Activated CD4-positive, alpha-beta T cell treated with anti-CD3 and anti-CD28 coated beads for 36 hours (primary cell): ENCODE data around the gene TIGD6. TPM values are rescaled to one million over a fixed set of nuclear protein-coding genes. Genes with fewer than 3 reads are reported as not detected.
"Not testable (repeated sequence)": the region's sequence is repeated elsewhere in the genome, so short reads cannot be mapped to it uniquely, and the experiment has no call there.

ENCODE experiments used
- ATAC-seq: fragments of 200-7000 bp; cut with Tn5 transposase; one replicate; pipeline ENCODE4 v1.10.0; 2021; ENCODE audit warnings: mild to moderate bottlenecking, moderate library complexity
- CTCF ChIA-PET: fragments of 350-600 bp; sonication (Branson Sonifier 250); formaldehyde crosslinking; loops from one replicate; lab custom pipeline; 2021; ENCODE audit warnings: antibody characterized with exemption; lab: Charles Lee
- POLR2A ChIA-PET: fragments of 350-600 bp; sonication (Branson Sonifier 250); formaldehyde crosslinking; loops from one replicate; lab custom pipeline; 2021; ENCODE audit warnings: antibody characterized with exemption, inconsistent platforms; lab: Charles Lee
- DNase-seq: peaks from one replicate; pipeline ENCODE4 v3.0.0-alpha.2; 2020
- H3K27ac Mint-ChIP-seq: one replicate; pipeline ENCODE4 v1.8.0; 2021; ENCODE audit warnings: mixed read lengths
- H3K27me3 Mint-ChIP-seq: one replicate; pipeline ENCODE4 v1.8.0; 2021; ENCODE audit warnings: mixed read lengths
- H3K36me3 Mint-ChIP-seq: one replicate; pipeline ENCODE4 v1.8.0; 2021; ENCODE audit warnings: low read depth, mixed read lengths
- H3K4me1 Mint-ChIP-seq: one replicate; pipeline ENCODE4 v1.8.0; 2021; ENCODE audit warnings: mixed read lengths
- H3K4me3 Mint-ChIP-seq: one replicate; pipeline ENCODE4 v1.8.0; 2021; ENCODE audit warnings: mild to moderate bottlenecking, moderate library complexity, mixed read lengths
- H3K9me3 Mint-ChIP-seq: one replicate; pipeline ENCODE4 v1.8.0; 2021; ENCODE audit warnings: low read depth, mixed read lengths
- intact Hi-C, 2 experiments: fragments of 100-400 bp; cut with DNase I in 1 of 2; cut with micrococcal nuclease in 1 of 2; formaldehyde crosslinking; loops; one replicate each; pipeline versions ENCODE4 v1.14.2 to v1.15.1; 2022 to 2024; cut with DNase I, micrococcal nuclease
- total RNA-seq, 2 experiments: library from RNA; stranded (reverse); gene quantifications; one replicate each; pipeline ENCODE4 v1.2.3, GENCODE V29; 2021

TIGD6 gene
- total RNA-seq, 2 experiments from 2014 or later, result 2.5 to 2.6 TPM

DNA sequence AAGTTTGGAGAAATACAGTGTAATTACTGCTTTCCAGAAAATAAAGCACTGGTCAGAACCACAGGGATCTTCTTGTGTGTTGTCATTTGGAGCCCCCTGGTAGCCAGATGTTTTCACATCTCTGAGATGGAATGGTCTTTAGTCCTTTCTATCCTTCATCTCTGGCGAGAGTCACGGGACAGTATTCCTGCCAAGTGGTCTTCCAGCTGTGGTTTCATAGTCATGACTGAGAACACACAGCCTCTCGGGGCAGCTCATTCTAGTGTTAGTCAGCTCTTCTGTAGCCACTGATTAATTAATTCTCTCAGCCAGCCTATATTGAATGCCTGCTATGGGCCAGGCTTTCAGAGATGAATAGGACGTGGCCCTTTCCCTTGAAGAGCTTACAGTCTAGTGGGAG is 34.2 kb upstream of the TIGD6 start:
- peaks cover 50% of the 10 kb centered on the region for H3K36me3 Mint-ChIP-seq
- ChIA-PET CTCF (interaction anchor here (0.6 to 1.8 kb wide), 3 partner anchors 11 to 143 kb away, joined by 3 to 4 read pairs (median 4); no protein-coding TSS in a partner anchor), POLR2A (no interaction called here)
- H3K4me1 Mint-ChIP-seq, result no peaks in the 10 kb centered on the region
- intact Hi-C loops, result no loop called here
- no peaks in the 10 kb centered on the region for H3K9me3 Mint-ChIP-seq
- DNase-seq (no peak), ATAC-seq (no peak)
- no peak overlapping the region for H3K27ac Mint-ChIP-seq
- H3K27me3 Mint-ChIP-seq, result no peaks in the 10 kb centered on the region
- no peak overlapping the region for H3K4me3 Mint-ChIP-seq

DNA sequence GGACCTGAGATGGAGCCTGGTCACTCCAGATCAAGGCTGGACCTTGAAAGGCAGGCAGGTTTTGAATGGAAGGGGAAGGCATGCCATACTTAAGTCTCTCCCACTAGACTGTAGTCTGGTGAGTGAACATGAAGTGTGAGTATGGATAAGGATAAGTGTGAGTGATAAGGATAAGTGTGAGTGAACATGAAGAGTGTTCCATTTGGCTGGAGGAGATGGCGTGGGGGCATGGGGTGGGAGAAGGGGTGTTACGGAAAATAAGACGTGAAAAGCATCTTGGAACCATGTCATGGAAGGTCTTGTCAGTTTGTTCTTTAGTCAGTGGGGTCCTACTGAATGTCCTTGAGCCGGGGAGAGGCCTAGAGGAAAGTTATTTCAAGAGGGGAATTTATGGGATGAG is 32.9 kb upstream of the TIGD6 start:
- POLR2A ChIA-PET, result no interaction called here
- Mint-ChIP-seq H3K9me3 (no peaks in the 10 kb centered on the region), H3K27ac (no peak overlapping the region), H3K4me1 (no peaks in the 10 kb centered on the region), H3K4me3 (no peak overlapping the region), H3K27me3 (no peaks in the 10 kb centered on the region), H3K36me3 (peaks cover 49% of the 10 kb centered on the region)
- ATAC-seq, result no peak
- intact Hi-C loops, result no loop called here
- CTCF ChIA-PET, result no interaction called here
- no peak for DNase-seq

DNA sequence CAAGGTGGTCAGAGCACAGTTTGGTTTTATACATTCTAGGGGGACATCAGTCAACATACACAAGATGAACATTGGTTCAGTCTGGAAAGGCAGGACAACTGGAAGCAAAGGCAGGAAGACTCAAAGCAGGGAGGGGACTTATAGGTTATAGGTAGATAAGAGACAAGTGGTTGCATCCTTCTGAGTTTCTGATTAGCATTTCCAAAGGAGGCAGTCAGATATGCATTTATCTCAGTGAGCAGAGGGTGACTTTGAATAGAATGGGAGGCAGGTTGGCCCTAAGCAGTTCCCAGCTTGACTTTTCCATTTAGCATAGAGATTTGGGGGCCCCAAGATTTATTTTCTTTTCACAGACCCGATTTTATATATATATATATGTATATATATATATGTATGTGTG is 27.6 kb upstream of the TIGD6 start:
- POLR2A ChIA-PET, CTCF ChIA-PET: not testable (repeated sequence)

GRCh38 chr5:150026682-150027172 is 26.3 kb upstream of the TIGD6 start:
- intact Hi-C loops, result no loop called here
- ChIA-PET POLR2A (no interaction called here), CTCF (interaction anchor here (0.6 to 1.1 kb wide), 3 partner anchors 24 to 92 kb away, joined by 3 read pairs; no protein-coding TSS in a partner anchor)
- Mint-ChIP-seq H3K9me3 (no peaks in the 10 kb centered on the region), H3K27me3 (no peaks in the 10 kb centered on the region), H3K4me3 (no peak overlapping the region), H3K4me1 (peaks cover 8% of the 10 kb centered on the region), H3K27ac (no peak overlapping the region), H3K36me3 (peaks cover 48% of the 10 kb centered on the region)
- no peak for ATAC-seq
- DNase-seq, result no peak

More for the DNA sequence above, 27.6 kb upstream of the TIGD6 start:
- peaks cover 43% of the 10 kb centered on the region for H3K36me3 Mint-ChIP-seq
- intact Hi-C loops, H3K27ac Mint-ChIP-seq, ATAC-seq, H3K9me3 Mint-ChIP-seq, DNase-seq, H3K4me1 Mint-ChIP-seq, H3K27me3 Mint-ChIP-seq, H3K4me3 Mint-ChIP-seq: not testable (repeated sequence)

DNA sequence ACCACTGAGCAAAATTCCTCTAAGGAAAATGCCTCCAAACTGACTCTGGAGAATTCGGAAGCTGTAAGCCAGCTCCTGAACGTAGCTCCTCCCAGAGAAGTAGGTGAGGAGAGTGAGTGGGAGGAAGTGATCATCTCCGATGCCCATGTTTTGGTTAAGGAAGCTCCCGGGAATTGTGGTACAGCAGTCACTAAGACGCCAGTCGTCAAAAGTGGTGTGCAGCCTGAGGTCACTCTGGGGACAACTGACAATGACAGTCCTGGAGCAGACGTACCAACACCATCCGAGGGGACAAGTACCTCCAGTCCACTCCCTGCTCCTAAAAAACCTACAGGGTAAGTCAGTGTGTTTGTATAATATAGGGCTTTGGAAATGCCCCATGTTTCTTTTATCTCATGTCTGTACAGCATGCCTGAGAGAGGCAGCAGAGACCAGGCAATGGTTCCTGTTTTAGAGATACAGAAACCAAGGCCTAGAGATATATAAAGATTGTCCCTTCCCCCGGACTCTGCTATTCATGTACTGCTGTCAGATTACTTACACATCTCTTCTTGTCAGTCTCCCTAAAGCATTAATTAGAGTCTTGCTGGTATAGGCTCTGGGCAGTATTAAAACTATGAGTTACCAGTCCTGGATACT is 24.0 kb upstream of the TIGD6 start:
- Mint-ChIP-seq H3K9me3 (no peaks in the 10 kb centered on the region), H3K4me3 (no peak overlapping the region), H3K4me1 (peaks cover 15% of the 10 kb centered on the region), H3K27me3 (no peaks in the 10 kb centered on the region), H3K27ac (no peak overlapping the region), H3K36me3 (peaks cover 54% of the 10 kb centered on the region)
- ATAC-seq (no peak), DNase-seq (no peak)
- intact Hi-C loops, result no loop called here
- ChIA-PET CTCF (interaction anchor here (1.3 kb wide), 1 partner anchor 17 kb away, joined by 6 read pairs; no protein-coding TSS in a partner anchor), POLR2A (no interaction called here)

GRCh38 chr5:150023136-150023535 is 22.7 kb upstream of the TIGD6 start:
- Mint-ChIP-seq H3K9me3 (no peaks in the 10 kb centered on the region), H3K4me1 (peaks cover 15% of the 10 kb centered on the region), H3K36me3 (peaks cover 58% of the 10 kb centered on the region), H3K27me3 (no peaks in the 10 kb centered on the region), H3K4me3 (no peak overlapping the region), H3K27ac (no peak overlapping the region)
- intact Hi-C loops, result no loop called here
- no peak for ATAC-seq
- no peak for DNase-seq
- ChIA-PET CTCF (interaction anchor here (0.5 to 2.8 kb wide), 3 partner anchors 8 to 15 kb away, joined by 3 to 8 read pairs (median 6); no protein-coding TSS in a partner anchor), POLR2A (no interaction called here)

- Mint-ChIP-seq H3K36me3 (peaks cover 54% of the 10 kb centered on the region), H3K27me3 (no peaks in the 10 kb centered on the region), H3K27ac (no peak overlapping the region), H3K4me3 (no peak overlapping the region), H3K9me3 (no peaks in the 10 kb centered on the region), H3K4me1 (peaks cover 15% of the 10 kb centered on the region)
- DNase-seq (no peak), ATAC-seq (no peak)
- POLR2A ChIA-PET, result no interaction called here
- intact Hi-C loops, result no loop called here
- CTCF ChIA-PET, result interaction anchor here (2.8 kb wide), 1 partner anchor 9 kb away, joined by 8 read pairs; no protein-coding TSS in a partner anchor
These were observed 22.2 kb upstream of the TIGD6 start for GRCh38 chr5:150022681-150023080.

GRCh38 chr5:150022158-150022531 is 21.7 kb upstream of the TIGD6 start:
- Mint-ChIP-seq H3K27ac (peak overlapping the region; percentile 51), H3K4me1 (peaks cover 15% of the 10 kb centered on the region), H3K36me3 (peaks cover 54% of the 10 kb centered on the region), H3K4me3 (no peak overlapping the region), H3K9me3 (no peaks in the 10 kb centered on the region), H3K27me3 (no peaks in the 10 kb centered on the region)
- POLR2A ChIA-PET, result no interaction called here
- CTCF ChIA-PET, result interaction anchor here (0.5 to 2.8 kb wide), 3 partner anchors 9 to 881 kb away, joined by 3 to 8 read pairs (median 7); partner anchors contain the start of gene ABLIM3
- intact Hi-C loops, result no loop called here
- no peak for DNase-seq
- ATAC-seq, result no peak

DNA sequence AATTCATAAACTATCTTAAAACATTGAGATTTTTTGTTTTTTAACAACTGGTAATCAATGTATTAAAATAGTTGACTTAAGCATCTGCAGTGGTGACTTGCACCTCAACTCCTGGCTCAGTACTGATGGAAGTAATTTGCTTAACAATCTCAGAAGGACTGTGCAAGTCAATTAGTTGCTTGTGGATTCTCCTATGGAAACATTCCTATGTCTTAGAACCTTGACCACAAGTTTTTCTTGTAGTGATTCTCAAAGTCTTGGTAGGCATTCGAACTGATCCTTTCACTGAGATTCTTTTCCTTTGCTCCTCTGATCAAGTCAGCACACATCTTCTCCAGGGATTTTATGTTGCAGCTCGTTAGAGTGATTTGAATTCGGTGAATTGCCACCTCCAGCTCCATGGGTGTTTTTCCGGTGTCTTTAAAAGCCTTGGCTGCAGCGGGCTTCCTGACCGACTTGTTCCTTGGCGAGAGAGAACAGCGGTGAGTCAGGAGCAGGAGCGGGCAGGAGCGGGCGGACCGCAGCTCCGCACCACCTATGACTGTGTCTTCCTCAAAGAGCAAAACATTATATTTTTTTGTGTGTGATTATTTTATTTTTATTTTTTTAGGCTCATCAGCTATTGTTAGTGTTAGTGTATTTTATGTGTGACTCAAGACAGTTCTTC is 21.2 kb upstream of the TIGD6 start:
- H3K4me1 Mint-ChIP-seq, result peaks cover 15% of the 10 kb centered on the region
- peak overlapping the region; percentile 51 for H3K27ac Mint-ChIP-seq
- POLR2A ChIA-PET, result no interaction called here
- no peak for ATAC-seq
- H3K36me3 Mint-ChIP-seq, result peaks cover 55% of the 10 kb centered on the region
- CTCF ChIA-PET, result interaction anchor here (0.5 to 2.8 kb wide), 4 partner anchors 10 to 880 kb away, joined by 3 to 8 read pairs (median 6); partner anchors contain the start of gene ABLIM3
- H3K9me3 Mint-ChIP-seq, result no peaks in the 10 kb centered on the region
- intact Hi-C loops, result no loop called here
- no peak for DNase-seq
- no peaks in the 10 kb centered on the region for H3K27me3 Mint-ChIP-seq
- no peak overlapping the region for H3K4me3 Mint-ChIP-seq

GRCh38 chr5:150020249-150020648 is 19.8 kb upstream of the TIGD6 start:
- no peak overlapping the region for H3K4me3 Mint-ChIP-seq
- intact Hi-C loops, result no loop called here
- H3K27ac Mint-ChIP-seq, result no peak overlapping the region
- H3K4me1 Mint-ChIP-seq, result peaks cover 15% of the 10 kb centered on the region
- peaks cover 4% of the 10 kb centered on the region for H3K9me3 Mint-ChIP-seq
- H3K27me3 Mint-ChIP-seq, result no peaks in the 10 kb centered on the region
- DNase-seq (no peak), ATAC-seq (no peak)
- peaks cover 57% of the 10 kb centered on the region for H3K36me3 Mint-ChIP-seq
- CTCF ChIA-PET, result interaction anchor here (0.7 to 2.8 kb wide), 4 partner anchors 10 to 165 kb away, joined by 3 to 8 read pairs (median 6); no protein-coding TSS in a partner anchor
- POLR2A ChIA-PET, result no interaction called here

DNA sequence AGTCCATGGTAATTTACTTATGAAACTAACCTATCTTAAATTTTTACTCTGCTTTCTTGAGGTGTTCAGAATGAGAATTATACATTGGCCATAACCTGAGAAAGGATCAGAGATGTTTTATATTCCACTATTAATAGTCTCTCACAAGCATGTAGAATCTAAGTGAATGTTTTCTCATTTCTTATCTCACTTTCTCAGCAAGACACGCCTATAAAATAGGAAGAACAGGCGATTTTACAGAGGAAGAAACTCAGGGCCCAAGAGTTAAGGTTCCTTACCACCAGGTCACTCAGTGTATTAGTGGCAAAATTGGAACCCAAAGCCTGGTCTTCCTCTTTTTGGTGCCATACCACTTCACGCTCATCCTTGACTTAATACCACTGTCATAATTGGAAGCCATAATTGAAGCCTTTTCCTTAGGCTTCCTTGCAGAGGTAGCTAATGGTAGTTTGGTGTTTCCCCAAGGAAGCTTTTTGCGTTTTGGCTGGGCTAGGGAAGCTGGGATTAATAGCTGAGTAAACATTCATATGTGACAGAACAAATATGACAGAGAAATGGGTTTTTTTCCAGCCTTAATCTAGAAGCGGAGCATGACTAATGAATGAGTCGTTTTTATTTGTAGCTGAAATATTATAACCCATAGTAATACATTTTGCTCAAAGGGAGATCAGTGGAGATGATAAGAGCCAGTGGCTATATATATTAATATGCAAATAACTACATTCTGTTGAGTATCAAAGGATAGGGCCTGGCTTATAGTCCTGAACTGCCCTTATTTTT is 17.0 kb upstream of the TIGD6 start:
- intact Hi-C loops, result no loop called here
- peaks cover 22% of the 10 kb centered on the region for H3K4me1 Mint-ChIP-seq
- no peaks in the 10 kb centered on the region for H3K27me3 Mint-ChIP-seq
- CTCF ChIA-PET, result interaction anchor here (0.7 to 1.4 kb wide), 6 partner anchors 13 to 26 kb away, joined by 3 to 6 read pairs (median 4); partner anchors contain the start of genes HMGXB3 and TIGD6
- POLR2A ChIA-PET, result no interaction called here
- peaks cover 4% of the 10 kb centered on the region for H3K9me3 Mint-ChIP-seq
- H3K27ac Mint-ChIP-seq, result no peak overlapping the region
- no peak for ATAC-seq
- H3K36me3 Mint-ChIP-seq, result peaks cover 75% of the 10 kb centered on the region
- H3K4me3 Mint-ChIP-seq, result no peak overlapping the region
- no peak for DNase-seq
